Testis (tissue), 3 donors: ENCODE data around the gene H2BK1. TPM values are rescaled to one million over a fixed set of nuclear protein-coding genes. Genes with fewer than 3 reads are reported as not detected.
A peak's percentile ranks its signal among the peaks of the same experiment; 100 is the strongest.

Source experiments
- DNase-seq: peaks from one replicate; pipeline ENCODE4 v3.0.0-alpha.2; 2019
- H3K27ac ChIP-seq, 2 donors: fragments of 200-600 bp; sonication (generic); one replicate each; pipeline ENCODE4 v1.5.1; 2019
- H3K27me3 ChIP-seq: fragments of 200-600 bp; sonication (generic); one replicate; pipeline ENCODE4 v1.5.1; 2019
- H3K36me3 ChIP-seq: fragments of 200-600 bp; sonication (generic); one replicate; pipeline ENCODE4 v1.5.1; 2017; ENCODE audit warnings: low read depth; ENCODE audit errors: missing control alignments
- H3K4me1 ChIP-seq: fragments of 200-600 bp; sonication (generic); one replicate; pipeline ENCODE4 v1.5.1; 2019
- H3K4me3 ChIP-seq, 2 donors: fragments of 200-600 bp; sonication (generic); one replicate each; pipeline ENCODE4 v1.5.1; 2017 to 2019
- H3K9me3 ChIP-seq: fragments of 200-600 bp; sonication (generic); one replicate; pipeline ENCODE4 v1.5.1; 2017
- CTCF ChIP-seq, 3 experiments: fragments of 450-650 bp in 2 of 3; fragments of 200-600 bp in 1 of 3; sonication (generic) in 1 of 3; IDR thresholded peaks; one replicate each; pipeline ENCODE4 v1.5.1; 2016 to 2019; ENCODE audit warnings: antibody characterized with exemption in 3 of 3, mild to moderate bottlenecking in 2 of 3, moderate library complexity in 1 of 3
- POLR2A ChIP-seq: fragments of 450-650 bp; IDR thresholded peaks from one replicate; pipeline ENCODE4 v1.6.1; 2017; ENCODE audit warnings: antibody characterized with exemption, mild to moderate bottlenecking, moderate library complexity
- WGBS, 2 donors: methylation state at CpG; one replicate each; pipeline ENCODE4 v1.1.5; 2018; 5-methylcytosine and 5-hydroxymethylcytosine counted together
- intact Hi-C: fragments of 100-400 bp; cut with DNase I; formaldehyde crosslinking; loops from one replicate; pipeline ENCODE4 v1.15.1; 2023; ENCODE audit warnings: low total_unique reads
- polyA plus RNA-seq: library from polyadenylated mRNA; stranded (reverse); fragments of 350-450 nt; fragmentation: Illumina TruSeq; extraction: RNeasy Lipid Tissue Mini Kit (QIAGEN cat#74804); gene quantifications from one replicate; pipeline ENCODE4 v1.2.3, GENCODE V29; 2014; ENCODE audit warnings: low read depth, low replicate concordance; ENCODE audit not compliant: insufficient read depth
- total RNA-seq, 2 donors: library from RNA; depleted of rRNA; stranded (reverse); fragments of >200 nt; gene quantifications; one replicate each; pipeline ENCODE4 v1.2.3, GENCODE V29; 2016

The H2BK1 gene
- total and polyA plus RNA-seq, 3 donors from 2014 or later = not detected

- H3K4me3 ChIP-seq = peak overlapping the region in 1 of 2 donors; percentile 99
- no peaks in the 10 kb centered on the region for H3K27me3 ChIP-seq
- WGBS, 2 donors = 52 to 71% methylated on average over 5 to 9 of the region's 9 CpGs
- no peaks in the 10 kb centered on the region for H3K36me3 ChIP-seq
- no peak for DNase-seq
- H3K9me3 ChIP-seq = no peaks in the 10 kb centered on the region
- no peak for TF ChIP-seq CTCF (IDR thresholded peaks at IDR 0.05)
- no peak for TF ChIP-seq POLR2A
- peaks cover 15% of the 10 kb centered on the region for H3K4me1 ChIP-seq
- intact Hi-C loops = no loop called here
- no peak overlapping the region for H3K27ac ChIP-seq
Observed at GRCh38 chr7:151233804-151234203, 23.5 kb upstream of the H2BK1 start.

- TF ChIP-seq POLR2A (no peak), CTCF (IDR thresholded peaks at IDR 0.05) (no peak)
Observed at GRCh38 chr7:151232917-151233701, 22.8 kb upstream of the H2BK1 start.

GRCh38 chr7:151232091-151232916 lies 22.0 kb upstream of the H2BK1 start, which contains the start of gene CHPF2:
Gene CHPF2, plus strand, starts transcription at chr7:151232483. Its CDS starts 1,529 bp downstream, at chr7:151234012.
- H3K27me3 ChIP-seq = no peaks in the 10 kb centered on the region
- TF ChIP-seq POLR2A = no peak
- TF ChIP-seq CTCF (IDR thresholded peaks at IDR 0.05) = no peak
- H3K27ac ChIP-seq = peak within 1 kb of the TSS; percentile 53 to 78
- H3K9me3 ChIP-seq = no peaks in the 10 kb centered on the region
- H3K36me3 ChIP-seq = no peaks in the 10 kb centered on the region
- peaks cover 15% of the 10 kb centered on the region for H3K4me1 ChIP-seq
- intact Hi-C loops = no loop called here
- DNase-seq = peak; percentile 97
- peak within 1 kb of the TSS; percentile 70 to 99 for H3K4me3 ChIP-seq
- 0 to 1% methylated on average over 30 to 66 of the region's 79 CpGs for WGBS, 2 donors

More at GRCh38 chr7:151232917-151233701, 22.8 kb upstream of the H2BK1 start:
- Histone ChIP-seq H3K4me3 (peak overlapping the region; percentile 70 to 99), H3K9me3 (no peaks in the 10 kb centered on the region), H3K27me3 (no peaks in the 10 kb centered on the region), H3K36me3 (no peaks in the 10 kb centered on the region), H3K4me1 (peaks cover 15% of the 10 kb centered on the region), H3K27ac (peak overlapping the region; percentile 53 to 78)
- DNase-seq = peak; percentile 70
- intact Hi-C loops = no loop called here
- 8 to 14% methylated on average over 16 to 36 of the region's 36 CpGs for WGBS, 2 donors

GRCh38 chr7:151231080-151231479 lies 20.8 kb upstream of the H2BK1 start:
- peaks cover 17% of the 10 kb centered on the region for H3K4me1 ChIP-seq
- 37 to 49% methylated on average over 1 of the region's 1 CpG for WGBS, 2 donors
- H3K27me3 ChIP-seq = no peaks in the 10 kb centered on the region
- no peak for TF ChIP-seq CTCF (IDR thresholded peaks at IDR 0.05)
- TF ChIP-seq POLR2A = no peak
- DNase-seq = no peak
- intact Hi-C loops = no loop called here
- H3K27ac ChIP-seq = no peak overlapping the region
- H3K4me3 ChIP-seq = no peak overlapping the region
- no peaks in the 10 kb centered on the region for H3K9me3 ChIP-seq
- H3K36me3 ChIP-seq = no peaks in the 10 kb centered on the region
